ENCODE results near the gene IFITM2.

GRCh38 chr11:289712-290620, 17.6 kb upstream of the IFITM2 start:
- TF ChIP-seq CTCF (conservative IDR thresholded peaks at IDR 0.05) (no peak), ZFX (IDR thresholded peaks at IDR 0.05) (no peak)

All from C4-2B (cell line).